KBM-7 (cell line): ENCODE results near the gene EN1.

ENCODE experiments used
- DNase-seq: peaks from one replicate; pipeline ENCODE4 v3.0.0-alpha.2; 2015
- in situ Hi-C: fragments of 300-500 bp; cut with MboI; formaldehyde crosslinking; loops from 2 replicates; pipeline ENCODE4 v1.14.3; 2020; ENCODE audit warnings: low sequenced_read_pairs, low pct_unique_long_range_greater_than_20kb, mixed read lengths

EN1 gene

DNA sequence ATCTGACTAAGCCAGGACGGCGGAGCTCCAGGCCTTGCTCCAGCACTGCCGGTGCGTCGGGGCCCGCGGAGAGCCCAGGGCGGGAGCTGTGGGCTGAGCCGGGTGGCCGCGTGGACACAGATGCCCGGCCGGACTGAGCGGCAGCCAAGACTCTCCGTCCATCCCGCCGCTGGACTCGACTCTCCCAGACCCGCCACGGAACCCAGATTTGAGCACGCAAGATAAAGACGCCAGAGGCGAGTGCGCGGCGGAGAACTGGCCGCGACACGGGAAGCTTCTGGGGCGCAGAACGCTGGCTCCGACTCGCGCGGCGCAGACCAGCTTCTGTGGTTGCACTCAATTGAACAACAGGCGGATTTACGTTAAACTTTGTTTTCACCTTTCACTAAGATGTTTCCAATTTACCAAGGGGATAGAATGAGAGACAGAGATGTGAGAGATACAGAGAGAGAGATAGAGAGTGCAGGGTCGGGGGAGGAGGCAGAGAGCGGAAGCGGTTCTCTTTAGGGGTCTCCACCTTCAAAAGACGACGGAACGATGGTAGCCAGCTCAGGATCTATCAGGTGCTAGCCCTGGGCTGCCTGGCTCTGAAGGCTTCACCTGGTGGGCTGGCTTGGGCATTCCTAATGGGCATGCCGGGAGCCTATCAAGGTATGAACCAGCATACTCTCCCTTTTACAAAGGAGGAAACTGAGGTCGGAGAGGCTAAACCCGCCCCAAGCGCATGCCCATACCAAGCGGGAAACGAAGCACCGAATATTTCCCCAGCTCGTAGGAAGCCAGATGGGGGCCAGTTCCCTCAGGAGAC, 10.4 kb upstream of the EN1 start:
- DNase-seq: no peak
- in situ Hi-C loops: loop anchor here (25.0 kb wide), 2 partner anchors 621 to 821 kb away; no protein-coding TSS in a partner anchor

DNA sequence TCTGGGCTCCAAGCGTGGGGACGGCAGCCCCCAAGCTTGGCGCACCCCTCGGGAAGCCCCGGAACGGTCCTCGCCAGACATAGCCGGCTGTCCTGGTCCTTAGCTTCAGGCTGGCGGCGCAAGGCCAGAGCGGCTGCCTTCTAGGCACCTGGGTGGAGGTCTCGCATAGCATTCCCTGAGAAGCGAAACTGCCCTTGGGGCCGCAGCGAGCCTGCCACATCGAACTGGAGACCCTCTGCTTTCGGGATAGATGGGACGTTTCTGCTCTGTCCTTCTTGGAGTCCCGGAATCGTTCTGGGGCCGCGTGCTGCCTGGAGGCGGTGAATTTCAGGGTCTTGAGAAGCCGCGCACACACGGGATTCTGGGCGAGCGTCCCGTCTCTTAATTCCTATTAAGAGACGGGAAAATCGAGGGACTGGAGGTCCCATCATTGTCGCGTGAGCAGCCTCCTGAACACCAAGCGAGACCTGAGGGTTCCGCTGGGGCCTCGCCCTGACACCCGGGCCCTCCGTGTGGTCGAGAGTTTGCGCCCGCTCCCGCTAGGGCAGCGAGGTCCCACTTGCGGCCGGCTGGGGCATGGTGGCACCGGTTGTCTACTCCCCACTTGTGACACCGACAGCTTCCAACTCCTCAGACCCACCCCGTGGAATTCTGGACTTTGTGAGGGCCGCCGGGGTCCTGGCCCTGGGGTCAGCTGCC, 9.7 kb upstream of the EN1 start:
- DNase-seq: no peak
- in situ Hi-C loops: loop anchor here (25.0 kb wide), 2 partner anchors 620 to 820 kb away; no protein-coding TSS in a partner anchor

DNA sequence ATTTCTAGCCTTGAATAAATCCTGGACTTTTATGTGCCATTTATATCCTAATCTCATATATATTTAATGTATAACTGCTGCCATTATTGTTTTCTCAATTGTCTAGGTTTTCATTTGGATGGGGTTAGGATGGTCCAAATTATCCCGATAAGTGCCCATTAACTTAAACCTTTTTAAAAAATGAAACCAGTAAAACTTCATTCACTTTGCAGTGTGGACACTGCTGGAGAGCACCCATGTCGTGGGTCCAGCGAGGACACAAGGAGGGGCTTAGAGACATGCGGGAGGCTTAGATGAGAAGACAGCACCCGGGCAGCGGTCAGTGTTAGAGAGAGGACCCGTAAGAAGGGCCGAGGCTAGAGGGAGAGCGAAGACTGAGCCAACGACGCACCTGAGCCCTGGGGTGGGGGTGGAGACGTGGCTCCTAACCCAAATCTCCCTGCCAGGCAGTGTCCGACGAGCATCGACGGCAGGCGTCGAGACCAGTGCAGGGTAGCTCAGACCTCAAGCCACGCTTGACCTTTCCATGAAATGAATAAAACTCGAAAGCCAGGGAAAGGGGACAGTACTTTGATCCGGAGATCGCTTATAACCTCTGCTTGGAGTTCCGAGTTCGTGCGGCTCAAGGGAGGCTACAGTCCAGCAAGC, 9.0 kb upstream of the EN1 start:
- in situ Hi-C loops: loop anchor here (25.0 kb wide), 2 partner anchors 619 to 819 kb away; no protein-coding TSS in a partner anchor
- DNase-seq: no peak

DNA sequence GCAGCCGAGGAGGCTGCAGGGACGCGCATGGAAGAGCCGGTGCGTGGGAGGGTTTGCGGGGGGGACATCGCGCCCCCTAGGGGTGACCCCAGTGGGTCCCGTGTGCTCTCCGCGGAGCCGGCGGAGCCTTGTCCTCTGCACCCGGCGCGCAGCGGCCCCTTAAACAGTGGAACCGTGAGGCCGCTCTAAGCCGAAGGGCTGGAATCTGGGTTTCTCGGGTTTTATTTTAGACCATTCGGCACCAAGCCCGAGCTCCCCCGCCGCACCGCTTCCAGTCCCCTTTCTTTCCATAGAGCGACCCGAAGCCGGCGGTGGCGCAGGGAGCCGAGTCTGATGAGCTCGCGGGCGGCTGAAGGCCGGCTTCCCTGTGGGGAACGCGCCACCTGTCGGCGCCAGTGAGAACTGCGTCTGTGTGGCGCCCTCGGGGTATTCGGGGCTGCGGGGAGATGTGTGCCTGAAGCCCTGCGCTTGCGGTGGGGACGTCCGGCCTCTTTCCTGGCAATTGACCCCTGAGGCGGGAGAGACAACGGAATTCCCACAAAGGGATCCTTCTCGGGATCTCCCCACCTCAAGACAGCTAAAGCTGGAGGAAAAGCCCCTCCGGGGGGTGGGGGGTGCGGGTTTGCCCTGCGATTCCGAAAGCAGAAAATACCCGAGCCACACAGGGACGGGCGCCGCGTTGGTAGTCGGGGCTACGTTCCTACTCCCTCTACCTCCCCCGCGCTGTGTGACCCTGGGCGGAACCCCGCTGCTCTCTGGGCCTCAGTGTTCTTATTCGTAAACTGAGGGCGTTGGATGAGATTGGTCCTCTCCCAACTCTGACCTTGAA, 8.2 kb upstream of the EN1 start:
- in situ Hi-C loops: loop anchor here (25.0 kb wide), 2 partner anchors 618 to 818 kb away; no protein-coding TSS in a partner anchor
- DNase-seq: peak; percentile 87

DNA sequence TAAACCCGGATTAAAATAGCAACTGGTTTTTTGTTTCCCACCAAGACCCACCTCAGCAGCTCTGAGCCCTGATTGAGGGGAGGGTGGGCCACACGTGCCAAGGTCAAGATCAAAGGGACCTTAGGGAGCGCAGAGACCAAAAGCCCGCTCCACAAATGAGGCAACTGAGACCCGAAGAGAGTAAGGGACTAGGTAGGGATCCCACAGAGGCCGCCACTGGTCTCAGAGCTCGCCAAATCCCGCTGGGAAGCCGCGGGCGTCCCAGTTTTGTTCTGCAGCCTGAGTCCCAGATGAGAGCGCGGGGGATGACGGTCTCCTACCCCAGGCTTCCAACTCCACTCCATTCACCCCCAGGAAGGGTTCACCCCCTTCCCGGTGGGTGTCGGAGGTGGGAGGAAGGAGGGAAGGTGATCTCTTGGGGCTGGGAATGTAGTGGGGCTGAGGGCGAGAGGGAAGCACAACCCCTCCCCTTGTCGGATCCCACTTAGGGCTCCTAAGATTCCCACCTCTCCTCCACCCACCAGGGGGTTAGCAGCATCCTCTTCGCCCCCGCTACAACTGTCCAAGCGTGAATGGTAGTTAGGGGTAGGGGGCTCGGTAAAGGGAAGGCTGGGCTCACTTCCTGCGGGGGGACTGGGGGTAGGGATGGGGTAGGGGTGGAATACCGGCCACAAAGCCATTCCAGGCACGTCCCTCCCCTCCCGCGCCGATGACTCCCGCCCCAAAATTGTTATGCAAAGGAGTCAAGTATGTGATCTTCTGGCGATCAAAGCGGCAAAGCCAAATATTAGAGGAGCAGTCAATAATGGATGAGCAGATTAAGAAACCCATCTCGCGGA, 7.3 kb upstream of the EN1 start:
- in situ Hi-C loops: loop anchor here (25.0 kb wide), 2 partner anchors 617 to 817 kb away; no protein-coding TSS in a partner anchor
- DNase-seq: no peak

DNA sequence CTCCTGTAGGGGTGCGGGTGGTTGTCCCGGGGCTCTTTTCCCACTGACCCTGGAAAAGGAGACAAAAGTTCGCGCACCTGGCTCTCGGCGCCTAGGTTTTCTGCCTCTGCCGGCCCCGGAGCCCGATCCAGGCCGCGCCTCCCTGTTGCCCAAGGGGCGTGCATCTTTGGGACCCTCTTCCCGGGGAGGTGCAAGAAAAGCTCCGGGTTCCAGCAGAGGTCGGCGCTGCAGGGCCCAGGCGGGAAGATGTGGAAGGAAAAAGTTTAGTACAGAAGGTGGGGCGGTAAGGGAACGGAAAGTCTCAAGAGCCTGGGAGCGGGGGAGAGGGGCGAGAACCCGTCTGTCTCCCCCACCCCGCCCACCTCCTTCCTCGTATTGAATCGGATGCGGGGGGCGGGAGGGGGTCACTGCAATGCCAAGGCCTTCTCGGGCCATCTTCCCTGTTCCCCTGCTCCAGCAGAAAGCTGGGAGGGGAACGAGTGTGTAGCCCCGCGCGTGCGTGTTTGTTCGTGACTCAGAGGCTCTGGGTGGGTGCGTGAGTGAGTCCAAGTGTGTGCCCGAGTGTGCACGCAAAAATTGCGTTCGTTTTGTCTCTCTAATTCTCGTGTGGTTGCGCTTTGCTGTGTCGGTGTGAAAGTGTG, 6.3 kb upstream of the EN1 start:
- in situ Hi-C loops: loop anchor here (25.0 kb wide), 2 partner anchors 616 to 816 kb away; no protein-coding TSS in a partner anchor
- DNase-seq: no peak

DNA sequence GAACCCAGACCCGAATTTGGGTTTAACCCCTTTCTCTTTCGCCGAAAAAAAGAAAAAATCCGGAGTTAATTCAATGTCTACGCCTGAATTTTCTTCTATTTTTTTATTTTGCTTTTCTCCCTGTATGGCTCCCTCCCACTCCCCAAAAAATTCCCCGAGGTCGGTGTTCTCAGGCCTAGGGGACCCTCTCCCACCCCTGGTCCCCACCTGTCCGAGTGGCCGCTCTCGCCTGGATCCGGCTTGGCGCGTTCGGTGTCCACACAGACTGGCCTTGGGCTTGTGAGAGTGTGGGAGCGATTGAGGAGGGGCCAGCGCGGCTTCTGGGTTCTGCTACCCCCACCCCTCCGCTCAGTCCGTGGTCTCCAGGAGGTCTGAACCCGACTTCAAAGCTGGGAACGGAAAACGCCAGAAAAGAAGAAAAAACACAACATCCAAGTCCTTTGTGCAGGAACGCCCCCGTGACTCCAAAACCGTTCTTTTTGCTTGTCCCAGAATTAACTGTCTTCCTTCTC, 5.7 kb upstream of the EN1 start:
- in situ Hi-C loops: loop anchor here (25.0 kb wide), 2 partner anchors 616 to 816 kb away; no protein-coding TSS in a partner anchor
- no peak for DNase-seq

DNA sequence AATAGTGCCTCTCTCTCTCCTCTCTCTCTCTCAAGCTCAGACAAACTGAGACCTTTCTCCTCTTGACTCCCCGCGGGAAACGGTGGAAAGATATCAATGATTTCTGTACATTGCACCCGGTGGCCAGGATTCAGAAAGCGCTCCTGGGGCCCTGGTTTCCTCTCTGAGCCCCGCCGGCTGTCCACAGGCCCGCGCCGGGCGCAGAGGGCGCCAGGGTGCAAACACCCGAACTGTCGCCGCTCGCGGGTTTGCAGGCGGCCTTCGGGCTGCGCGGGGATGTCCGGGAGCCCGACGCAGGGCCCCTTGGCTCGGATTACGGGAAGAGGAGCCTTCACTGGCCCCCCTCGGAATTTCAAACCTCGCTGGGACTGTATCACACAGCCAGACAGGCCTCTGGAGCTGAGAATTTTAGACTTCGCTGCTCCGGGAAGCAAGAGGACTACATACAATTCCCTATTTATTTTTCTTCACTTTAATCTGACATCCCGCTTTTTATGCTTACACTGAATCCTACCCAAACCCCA, 5.2 kb upstream of the EN1 start:
- in situ Hi-C loops: loop anchor here (25.0 kb wide), 2 partner anchors 615 to 815 kb away; no protein-coding TSS in a partner anchor

DNA sequence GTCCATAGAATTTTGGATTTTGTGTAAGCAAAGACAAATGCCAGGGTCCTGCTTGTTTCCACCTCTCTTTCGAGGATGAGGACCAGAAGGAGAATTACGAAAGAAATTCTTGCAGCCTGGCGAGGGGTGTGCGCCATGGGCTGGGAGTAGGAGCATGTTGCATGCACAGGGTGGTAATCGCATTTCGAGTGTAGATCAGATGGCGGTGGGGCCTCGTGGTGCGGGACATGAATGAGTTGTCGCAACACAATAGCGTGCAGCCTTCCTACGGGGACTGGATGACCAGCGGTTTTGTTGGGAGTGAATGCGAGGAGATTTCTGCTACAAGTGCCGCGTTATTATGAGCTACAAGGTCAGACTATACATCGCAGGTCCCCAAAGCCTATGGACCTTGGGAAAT, 4.2 kb upstream of the EN1 start:
- in situ Hi-C loops: loop anchor here (25.0 kb wide), 2 partner anchors 614 to 814 kb away; no protein-coding TSS in a partner anchor
- DNase-seq: no peak

More for the DNA sequence above, 5.2 kb upstream of the EN1 start:
- DNase-seq: no peak

DNA sequence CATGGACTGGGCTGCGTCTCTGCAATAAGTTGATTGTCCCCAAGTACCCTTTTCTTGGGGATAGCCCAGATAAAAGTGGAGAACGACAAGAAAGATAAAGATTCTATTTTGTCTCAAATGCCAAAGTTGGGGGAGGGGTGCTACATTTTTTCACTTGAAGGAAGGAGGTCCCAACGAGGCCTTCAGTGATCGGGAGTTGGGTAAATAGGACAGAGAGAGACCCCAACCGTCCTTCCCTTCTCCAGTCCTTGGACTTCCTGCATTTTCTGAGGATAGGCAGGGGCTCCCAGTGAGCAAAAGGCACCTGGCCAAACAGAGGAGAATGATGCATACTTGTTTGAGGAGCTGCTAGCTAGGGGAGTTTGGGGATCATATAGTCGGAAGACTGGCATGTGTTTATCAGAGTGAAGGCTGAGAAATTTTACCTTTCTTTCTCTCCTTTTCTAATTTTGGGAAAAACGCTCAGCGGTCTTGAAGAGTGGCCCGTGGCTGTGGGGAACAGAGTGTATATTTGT, 3.5 kb upstream of the EN1 start:
- in situ Hi-C loops: loop anchor here (25.0 kb wide), 2 partner anchors 614 to 814 kb away; no protein-coding TSS in a partner anchor
- DNase-seq: no peak

DNA sequence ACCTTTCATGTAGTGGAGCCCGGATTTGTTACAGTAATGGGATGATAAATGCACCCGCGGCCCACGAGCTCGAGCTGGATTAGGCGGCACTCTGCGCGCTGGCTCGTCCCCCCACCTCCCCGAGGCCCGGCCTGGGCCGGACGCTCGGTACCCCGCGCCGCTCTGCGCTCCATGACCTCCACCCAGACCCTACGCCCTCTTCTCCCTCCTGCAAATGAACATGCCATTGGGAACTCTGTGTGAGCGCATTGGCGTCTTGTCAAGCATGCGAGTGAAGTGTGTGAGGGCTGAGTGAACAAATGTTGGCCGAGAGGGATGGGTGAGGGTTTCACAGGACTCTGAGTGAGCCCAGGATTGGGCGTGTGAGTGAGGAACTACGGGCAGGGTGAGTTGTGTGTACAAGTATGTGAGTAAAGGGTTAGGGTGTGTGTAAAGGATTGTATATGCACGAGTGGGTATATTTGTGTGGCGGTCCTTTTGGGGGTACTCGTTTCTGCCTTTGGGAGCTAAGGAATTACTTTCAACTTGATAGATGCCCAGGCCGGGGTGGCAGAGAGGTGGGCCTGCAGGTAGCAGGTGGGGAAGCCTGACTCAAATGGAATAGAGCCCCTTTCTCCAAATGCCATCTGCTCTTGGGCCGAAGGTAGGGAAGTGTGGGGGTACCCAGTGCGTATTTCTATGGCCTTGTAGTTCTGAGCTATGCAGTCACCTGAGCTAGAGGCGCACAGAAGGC, 2.9 kb upstream of the EN1 start:
- in situ Hi-C loops: loop anchor here (25.0 kb wide), 2 partner anchors 613 to 813 kb away; no protein-coding TSS in a partner anchor
- DNase-seq: no peak

DNA sequence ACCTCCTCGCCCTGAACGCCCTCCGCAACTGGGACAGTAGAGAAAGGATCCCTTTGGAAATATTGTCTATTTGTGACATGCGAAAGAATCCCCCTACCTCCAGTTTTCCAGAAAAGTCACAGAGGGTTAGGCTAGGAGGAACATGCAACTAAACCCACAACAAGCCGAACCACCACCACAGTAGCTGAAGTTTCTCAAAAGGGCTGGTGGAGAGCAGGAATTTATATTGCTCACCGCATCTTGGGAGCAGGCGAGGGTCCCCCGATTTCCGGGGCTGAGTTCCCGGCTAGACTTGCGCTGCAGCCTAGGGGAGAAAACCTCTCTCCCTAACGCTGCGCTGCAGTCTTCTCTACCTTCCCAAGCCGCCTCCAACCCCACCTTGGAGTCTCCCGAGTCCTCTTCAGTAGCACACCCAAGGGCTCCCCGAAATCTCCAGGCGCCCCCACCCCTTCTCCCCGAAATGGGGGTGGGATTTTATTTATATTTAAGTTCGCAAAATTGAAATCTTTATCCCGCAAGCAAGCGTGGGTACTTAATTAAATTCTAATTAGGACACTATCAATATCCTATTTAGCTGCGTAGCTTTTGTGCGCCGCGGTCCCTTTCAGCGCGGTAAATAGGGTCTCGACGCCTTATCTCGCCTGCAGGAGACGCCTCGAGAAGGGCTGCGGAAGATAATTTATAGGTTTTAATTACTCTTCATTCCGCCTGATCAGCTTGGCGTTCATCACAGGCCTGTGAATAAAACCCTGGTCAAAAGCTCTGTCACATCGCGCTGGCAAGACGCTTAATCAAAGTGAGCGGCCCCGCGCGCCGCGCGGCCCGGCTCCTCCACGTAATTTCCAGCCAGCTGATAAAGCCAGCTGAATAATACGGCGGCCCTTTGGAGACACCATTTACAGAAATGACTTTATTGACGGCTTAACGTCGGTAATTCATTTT, 2.0 kb upstream of the EN1 start:
- in situ Hi-C loops: loop anchor here (25.0 kb wide), 2 partner anchors 612 to 812 kb away; no protein-coding TSS in a partner anchor

DNA sequence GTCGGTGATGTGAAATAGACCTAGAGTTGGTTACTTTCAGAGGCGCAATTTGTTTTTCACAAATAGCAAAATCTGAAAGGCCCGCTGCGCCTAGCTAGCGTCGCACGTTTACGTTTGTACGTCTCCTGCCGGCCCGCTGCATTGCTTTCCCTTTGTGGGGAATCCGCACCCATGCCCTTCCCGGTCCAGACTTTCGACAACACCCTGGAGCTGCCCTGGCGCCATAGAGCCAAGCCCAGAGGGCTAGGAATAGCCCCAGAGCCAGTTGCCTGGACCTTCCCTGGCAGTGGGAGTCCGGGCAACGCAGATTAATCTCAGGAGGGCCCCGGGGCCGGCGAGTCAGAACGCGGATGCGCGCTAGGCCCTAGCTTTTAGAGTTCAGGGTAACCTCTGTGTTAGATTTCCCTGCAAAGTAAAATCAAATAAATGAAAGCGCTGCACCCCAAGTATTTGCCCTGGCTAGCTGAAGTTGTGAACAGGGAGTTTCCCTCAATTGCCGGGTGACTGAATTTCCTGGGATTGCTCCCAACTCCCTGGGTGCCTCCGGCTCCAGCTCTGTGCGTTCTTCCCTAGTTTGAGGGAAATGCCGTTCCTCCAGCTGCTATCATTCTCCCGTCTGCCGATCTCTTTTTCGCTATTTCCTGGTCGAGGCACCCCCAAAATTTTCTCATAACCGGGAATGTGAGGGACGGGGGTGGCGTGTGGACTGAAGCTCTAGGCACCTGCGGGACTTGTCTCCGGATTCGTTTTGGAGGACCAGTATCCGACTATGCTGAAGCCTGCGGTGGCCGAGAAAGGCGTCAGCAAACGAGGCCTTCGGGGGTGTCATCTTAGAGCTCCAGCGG, 1.2 kb upstream of the EN1 start:
- DNase-seq: no peak
- in situ Hi-C loops: no loop called here

More for the DNA sequence above, 2.0 kb upstream of the EN1 start:
- DNase-seq: no peak

DNA sequence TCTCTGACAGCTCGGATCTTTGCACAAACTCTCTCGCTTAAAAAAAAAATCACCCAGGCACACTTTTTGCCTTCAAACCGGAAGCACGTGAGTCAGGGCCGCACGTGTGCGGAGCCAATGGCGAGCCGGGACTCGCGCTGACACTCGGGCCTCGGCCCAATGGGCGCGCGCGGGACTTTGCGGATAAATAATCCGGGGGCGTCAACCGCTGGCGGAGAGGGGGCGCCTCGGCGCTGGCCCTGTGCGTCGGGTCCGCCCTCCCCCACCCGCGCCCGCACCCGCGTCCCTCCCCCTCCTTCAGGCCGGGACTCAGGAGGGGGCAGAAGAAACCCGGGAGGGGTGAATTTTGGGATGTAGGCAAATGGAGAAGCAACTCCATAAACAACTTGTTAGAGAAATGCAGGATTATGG, 319 bp upstream of the EN1 start:
- DNase-seq: no peak
- in situ Hi-C loops: no loop called here
